GM21576 (cell line): ENCODE measurements around the gene KBTBD8.

Experiments
- ATAC-seq: cut with Tn5 transposase; IDR thresholded peaks from one replicate; pipeline ENCODE4 v1.9.1; 2021; ENCODE audit warnings: mild to moderate bottlenecking, moderate library complexity; ENCODE audit not compliant: unreplicated experiment

KBTBD8 gene

GRCh38 chr3:66996696-66997095, 1.4 kb upstream of the KBTBD8 start:
- no peak for ATAC-seq

- ATAC-seq: no peak
These were observed 471 bp upstream of the KBTBD8 start for GRCh38 chr3:66997560-66998112.

GRCh38 chr3:66998904-66999235, 763 bp downstream of the KBTBD8 start:
- ATAC-seq: no peak

- peak; percentile 58 for ATAC-seq
These were observed 1.9 kb downstream of the KBTBD8 start for GRCh38 chr3:67000009-67000408.

GRCh38 chr3:67001086-67001861, 3.2 kb downstream of the KBTBD8 start:
- no peak for ATAC-seq

- ATAC-seq: no peak
These were observed 7.9 kb downstream of the KBTBD8 start for GRCh38 chr3:67005974-67006373.

GRCh38 chr3:67006460-67006859, 8.4 kb downstream of the KBTBD8 start:
- no peak for ATAC-seq

- no peak for ATAC-seq
These were observed 10.3 kb downstream of the KBTBD8 start for GRCh38 chr3:67008388-67008787.

- no peak for ATAC-seq
These were observed 11.6 kb downstream of the KBTBD8 start for GRCh38 chr3:67009716-67010115.

GRCh38 chr3:67011414-67012131, 13.5 kb downstream of the KBTBD8 start:
- ATAC-seq: no peak

- no peak for ATAC-seq
These were observed 14.5 kb downstream of the KBTBD8 start for GRCh38 chr3:67012564-67012963.

GRCh38 chr3:67015702-67016484, 17.8 kb downstream of the KBTBD8 start:
- ATAC-seq: no peak

- ATAC-seq: peak; percentile 40
These were observed 18.5 kb downstream of the KBTBD8 start for GRCh38 chr3:67016522-67017080.

GRCh38 chr3:67017211-67017610, 19.1 kb downstream of the KBTBD8 start:
- no peak for ATAC-seq

GRCh38 chr3:67018105-67018788, 20.1 kb downstream of the KBTBD8 start:
- no peak for ATAC-seq

- peak; percentile 41 for ATAC-seq
These were observed 20.9 kb downstream of the KBTBD8 start for GRCh38 chr3:67018789-67019526.

- ATAC-seq: no peak
These were observed 30.1 kb downstream of the KBTBD8 start for GRCh38 chr3:67028001-67028784.

GRCh38 chr3:67030785-67031740, 33.0 kb downstream of the KBTBD8 start:
- peak; percentile 92 for ATAC-seq
